ENCODE measurements around the gene ACLY. TPM values are rescaled to one million over a fixed set of nuclear protein-coding genes. Genes with fewer than 3 reads are reported as not detected.

Gene ACLY
- 412 and 439 TPM in 2 replicates for total RNA-seq (2014; rRNA removed; shearing (Covaris generic))
- polyA plus RNA-seq (2016; fragmentation: Nextera tagmentation; extraction: Ambion mirVana) = 119 and 121 TPM in 2 replicates
- long read RNA-seq, full-length matches to known transcripts = 21 of 49 reads
- long read RNA-seq, partial matches to known transcripts = 24 of 49 reads
- long read RNA-seq, other reads (novel, unspliced or antisense) = 4 of 49 reads

- peaks cover 48% of the 10 kb centered on the region for H3K4me1 Mint-ChIP-seq
- H3K27me3 ChIP-seq (ENCODE audit: insufficient read depth) = no peaks in the 10 kb centered on the region
- peaks cover 16% of the 10 kb centered on the region for H3K27me3 Mint-ChIP-seq (ENCODE audit: insufficient read depth, low read depth, poor library complexity)
- H3K27ac ChIP-seq (ENCODE audit: low read depth) = peak within 1 kb of the TSS; percentile 99
- H3K4me3 ChIP-seq = peak within 1 kb of the TSS; percentile 99
- H3K36me3 ChIP-seq (ENCODE audit: insufficient read depth) = peaks cover 1% of the 10 kb centered on the region
- H3K9me3 Mint-ChIP-seq = no peaks in the 10 kb centered on the region; the same call in 2 of the 3 replicates
- H3K36me3 Mint-ChIP-seq (ENCODE audit: low read depth) = peaks cover 30% of the 10 kb centered on the region
- peaks cover 47% of the 10 kb centered on the region for H3K4me1 ChIP-seq (ENCODE audit: insufficient read depth)
- peaks cover 53% of the 10 kb centered on the region for H3K79me2 ChIP-seq (replicated peaks; ENCODE audit: insufficient read depth)
- H3K27ac Mint-ChIP-seq = peak within 1 kb of the TSS; percentile 96
- no peak for TF ChIP-seq EZH2 (IDR thresholded peaks at IDR 0.05; ENCODE audit: low read depth, unreplicated experiment)
- peak; percentile 88 for TF ChIP-seq POLR2AphosphoS5 (IDR thresholded peaks at IDR 0.05; ENCODE audit: low read depth)
- TF ChIP-seq NANOG (IDR thresholded peaks at IDR 0.05; ENCODE audit: borderline replicate concordance) = no peak
- peak; percentile 67 for TF ChIP-seq CREB1 (CRISPR knock-in tag; IDR thresholded peaks at IDR 0.05; ENCODE audit: low read depth)
- no peak for TF ChIP-seq STAT1 (IDR thresholded peaks at IDR 0.05; ENCODE audit: unreplicated experiment)
- DNase-seq (ENCODE audit: low spot score) = peak; percentile 98
- H3F3A ChIP-seq (replicated peaks; ENCODE audit: low read depth) = peaks cover 20% of the 10 kb centered on the region
- peak within 1 kb of the TSS; percentile 90 for H3K4me3 Mint-ChIP-seq
- H2AFZ ChIP-seq = peak within 1 kb of the TSS; percentile 95
- H3K4me2 ChIP-seq = peak within 1 kb of the TSS; percentile 94
- no peaks in the 10 kb centered on the region for H3K9me2 ChIP-seq (ENCODE audit: insufficient read depth)
- peaks cover 44% of the 10 kb centered on the region for H4K20me1 ChIP-seq (replicated peaks; ENCODE audit: insufficient read depth)
- peak; percentile 84 for ATAC-seq
Observed at GRCh38 chr17:41918314-41919164, at the start of gene ACLY. Gene ACLY, minus strand, starts transcription at chr17:41918951. Its CDS starts 5,078 bp downstream, at chr17:41913873.

GRCh38 chr17:41967921-41968578, 49.3 kb upstream of the ACLY start:
- H2AFZ ChIP-seq = no peak overlapping the region
- no peaks in the 10 kb centered on the region for H3K9me3 Mint-ChIP-seq
- H3K9me2 ChIP-seq (ENCODE audit: insufficient read depth) = no peaks in the 10 kb centered on the region
- peaks cover 33% of the 10 kb centered on the region for H3K36me3 Mint-ChIP-seq (ENCODE audit: low read depth)
- H3K4me1 ChIP-seq (ENCODE audit: insufficient read depth) = peaks cover 15% of the 10 kb centered on the region
- H3K27me3 ChIP-seq (ENCODE audit: insufficient read depth) = 0 out of 2 replicates have a peak, but pooled peaks cover 3% of the 10 kb centered on the region
- H3F3A ChIP-seq (replicated peaks; ENCODE audit: low read depth) = peaks cover 15% of the 10 kb centered on the region
- DNase-seq (ENCODE audit: low spot score) (no peak), ATAC-seq (no peak)
- H4K20me1 ChIP-seq (replicated peaks; ENCODE audit: insufficient read depth) = peaks cover 7% of the 10 kb centered on the region
- no peak overlapping the region for H3K27ac ChIP-seq (ENCODE audit: low read depth)
- H3K4me2 ChIP-seq = peak overlapping the region; percentile 99
- 0 out of 2 replicates have a peak, but pooled peaks cover 4% of the 10 kb centered on the region for H3K36me3 ChIP-seq (ENCODE audit: insufficient read depth)
- H3K27me3 Mint-ChIP-seq (ENCODE audit: insufficient read depth, low read depth, poor library complexity) = peaks cover 6% of the 10 kb centered on the region
- no peaks in the 10 kb centered on the region for H3K79me2 ChIP-seq (replicated peaks; ENCODE audit: insufficient read depth)
- H3K4me3 Mint-ChIP-seq = peak overlapping the region; percentile 83
- peaks cover 16% of the 10 kb centered on the region for H3K4me1 Mint-ChIP-seq
- H3K4me3 ChIP-seq = peak overlapping the region; percentile 93; the same call in 1 of the 2 replicates
- no peak overlapping the region; the same call in 1 of the 2 replicates for H3K27ac Mint-ChIP-seq
- no peak for TF ChIP-seq REST (IDR thresholded peaks at IDR 0.05; ENCODE audit: unreplicated experiment)
- TF ChIP-seq CTCF (conservative IDR thresholded peaks at IDR 0.05; ENCODE audit: low read depth in 2 of 2) = no peak
- TF ChIP-seq CREB1 (CRISPR knock-in tag; IDR thresholded peaks at IDR 0.05; ENCODE audit: low read depth) = no peak
- no peak for TF ChIP-seq NANOG (IDR thresholded peaks at IDR 0.05; ENCODE audit: borderline replicate concordance)
- no peak for TF ChIP-seq EZH2phosphoT487 (IDR thresholded peaks at IDR 0.05; ENCODE audit: unreplicated experiment)
- TF ChIP-seq STAT1 (IDR thresholded peaks at IDR 0.05; ENCODE audit: unreplicated experiment) = no peak
- TF ChIP-seq ZNF114 (CRISPR knock-in tag; IDR thresholded peaks at IDR 0.05) = no peak
- no peak for TF ChIP-seq ZNF331 (CRISPR knock-in tag; IDR thresholded peaks at IDR 0.05; ENCODE audit: low read depth)

Measured in GM23338 (cell line).